KMS-11 (cell line): ENCODE measurements around the gene NSUN2.
A peak's percentile ranks its signal among the peaks of the same experiment; 100 is the strongest.

ENCODE experiments used
- H2AFZ ChIP-seq: fragments of 200-600 bp; sonication (generic); 2 replicates; pipeline ENCODE4 v1.6.1; 2016; ENCODE audit warnings: antibody characterized with exemption, mixed run types, low read depth
- H3K27ac ChIP-seq: fragments of 200-600 bp; sonication (generic); 2 replicates; pipeline ENCODE4 v1.6.1; 2016; ENCODE audit warnings: mild to moderate bottlenecking, mixed run types
- H3K27me3 ChIP-seq: fragments of 200-600 bp; sonication (generic); 2 replicates; pipeline ENCODE4 v1.6.1; 2017; ENCODE audit warnings: mild to moderate bottlenecking, low read depth, mixed run types, moderate library complexity; ENCODE audit not compliant: insufficient read depth
- H3K36me3 ChIP-seq: fragments of 200-600 bp; sonication (generic); 2 replicates; pipeline ENCODE4 v1.6.1; 2017; ENCODE audit warnings: mild to moderate bottlenecking, mixed run types; ENCODE audit not compliant: insufficient read depth
- H3K4me1 ChIP-seq: fragments of 200-600 bp; sonication (generic); 2 replicates; pipeline ENCODE4 v1.6.1; 2016; ENCODE audit warnings: mild to moderate bottlenecking, low read depth, mixed run types; ENCODE audit not compliant: poor library complexity, severe bottlenecking
- H3K4me2 ChIP-seq: fragments of 200-600 bp; sonication (generic); 2 replicates; pipeline ENCODE4 v1.7.0; 2016; ENCODE audit warnings: mild to moderate bottlenecking, mixed run types
- H3K4me3 ChIP-seq: fragments of 200-600 bp; sonication (generic); IDR thresholded peaks from 2 replicates; pipeline ENCODE4 v1.6.1; 2017; ENCODE audit warnings: low read depth, low read length, mixed read lengths; ENCODE audit not compliant: insufficient read depth
- H3K79me2 ChIP-seq: fragments of 200-600 bp; sonication (generic); 2 replicates; pipeline ENCODE4 v1.6.1; 2016; ENCODE audit warnings: low read depth, mixed run types; ENCODE audit not compliant: insufficient read depth
- H3K9ac ChIP-seq: fragments of 200-600 bp; sonication (generic); 2 replicates; pipeline ENCODE4 v1.6.1; 2016; ENCODE audit warnings: mild to moderate bottlenecking, mixed run types
- H4K20me1 ChIP-seq: fragments of 200-600 bp; sonication (generic); 2 replicates; pipeline ENCODE4 v1.6.1; 2016; ENCODE audit warnings: mild to moderate bottlenecking, mixed run types; ENCODE audit not compliant: insufficient read depth
- TF ChIP-seq, protein P1 (sequence below): fragments of 200-600 bp; sonication (generic); conservative IDR thresholded peaks from 2 replicates; pipeline ENCODE4 v1.6.1; 2017; ENCODE audit warnings: low read depth, mild to moderate bottlenecking, antibody characterized with exemption, low read length, moderate library complexity, mixed read lengths

Gene NSUN2

DNA sequence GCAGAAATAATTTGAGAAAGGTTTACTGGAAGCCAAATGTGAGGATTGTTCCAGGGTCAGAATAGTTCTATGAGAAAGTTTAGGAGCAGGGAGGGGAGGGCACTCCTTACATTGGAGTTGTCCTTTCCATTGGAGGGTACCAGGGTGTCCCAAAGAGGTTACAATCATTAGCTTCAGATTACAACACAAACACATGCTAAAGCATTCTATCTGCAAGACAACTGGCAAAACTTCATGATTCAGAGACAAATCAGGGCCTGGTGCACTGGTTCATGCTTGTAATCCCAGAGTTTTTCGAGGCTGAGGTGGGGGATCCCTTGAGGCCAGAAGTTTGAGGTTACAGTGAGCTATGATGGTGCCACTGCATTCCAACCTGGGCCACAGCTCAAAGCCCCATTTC is 51.8 kb downstream of the NSUN2 start:
- Histone ChIP-seq H3K4me2 (no peak overlapping the region), H4K20me1 (no peaks in the 10 kb centered on the region), H3K79me2 (no peaks in the 10 kb centered on the region), H3K4me3 (no peak overlapping the region), H3K4me1 (peaks cover 7% of the 10 kb centered on the region), H3K36me3 (no peaks in the 10 kb centered on the region), H3K27me3 (no peaks in the 10 kb centered on the region), H3K9ac (no peak overlapping the region), H3K27ac (no peak overlapping the region), H2AFZ (no peak overlapping the region)
- TF ChIP-seq, protein P1, sequence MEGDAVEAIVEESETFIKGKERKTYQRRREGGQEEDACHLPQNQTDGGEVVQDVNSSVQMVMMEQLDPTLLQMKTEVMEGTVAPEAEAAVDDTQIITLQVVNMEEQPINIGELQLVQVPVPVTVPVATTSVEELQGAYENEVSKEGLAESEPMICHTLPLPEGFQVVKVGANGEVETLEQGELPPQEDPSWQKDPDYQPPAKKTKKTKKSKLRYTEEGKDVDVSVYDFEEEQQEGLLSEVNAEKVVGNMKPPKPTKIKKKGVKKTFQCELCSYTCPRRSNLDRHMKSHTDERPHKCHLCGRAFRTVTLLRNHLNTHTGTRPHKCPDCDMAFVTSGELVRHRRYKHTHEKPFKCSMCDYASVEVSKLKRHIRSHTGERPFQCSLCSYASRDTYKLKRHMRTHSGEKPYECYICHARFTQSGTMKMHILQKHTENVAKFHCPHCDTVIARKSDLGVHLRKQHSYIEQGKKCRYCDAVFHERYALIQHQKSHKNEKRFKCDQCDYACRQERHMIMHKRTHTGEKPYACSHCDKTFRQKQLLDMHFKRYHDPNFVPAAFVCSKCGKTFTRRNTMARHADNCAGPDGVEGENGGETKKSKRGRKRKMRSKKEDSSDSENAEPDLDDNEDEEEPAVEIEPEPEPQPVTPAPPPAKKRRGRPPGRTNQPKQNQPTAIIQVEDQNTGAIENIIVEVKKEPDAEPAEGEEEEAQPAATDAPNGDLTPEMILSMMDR = no peak

DNA sequence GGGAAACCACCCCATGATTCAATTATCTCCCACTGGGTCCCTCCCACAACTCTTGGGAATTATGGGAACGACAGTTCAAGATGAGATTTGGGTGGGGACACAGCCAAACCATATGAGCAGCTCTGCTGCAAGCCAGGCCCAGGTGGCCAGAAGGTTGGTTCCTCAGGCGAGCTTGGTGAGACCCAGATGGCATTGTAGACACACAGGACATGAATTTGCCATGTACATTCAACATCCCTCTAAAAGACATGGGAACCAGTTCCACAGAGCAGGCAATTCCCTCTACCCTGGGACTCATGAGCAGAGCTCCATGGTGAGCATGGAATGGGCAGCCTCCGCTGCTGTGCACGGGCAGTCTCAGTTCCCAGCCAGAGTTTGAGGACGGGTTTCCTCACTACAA is 53.3 kb downstream of the NSUN2 start:
- H3K27ac ChIP-seq = no peak overlapping the region
- no peak overlapping the region for H2AFZ ChIP-seq
- H4K20me1 ChIP-seq = no peaks in the 10 kb centered on the region
- H3K79me2 ChIP-seq = no peaks in the 10 kb centered on the region
- no peak overlapping the region for H3K9ac ChIP-seq
- no peak overlapping the region for H3K4me2 ChIP-seq
- no peak overlapping the region for H3K4me3 ChIP-seq
- no peaks in the 10 kb centered on the region for H3K36me3 ChIP-seq
- H3K4me1 ChIP-seq = peaks cover 7% of the 10 kb centered on the region
- no peaks in the 10 kb centered on the region for H3K27me3 ChIP-seq
- TF ChIP-seq, protein P1 = no peak

GRCh38 chr5:6578676-6579343 is 54.0 kb downstream of the NSUN2 start:
- no peaks in the 10 kb centered on the region for H3K36me3 ChIP-seq
- H2AFZ ChIP-seq = no peak overlapping the region
- H3K27ac ChIP-seq = no peak overlapping the region
- no peak overlapping the region for H3K4me3 ChIP-seq
- no peaks in the 10 kb centered on the region for H3K79me2 ChIP-seq
- TF ChIP-seq, protein P1 = no peak
- peaks cover 7% of the 10 kb centered on the region for H3K4me1 ChIP-seq
- H3K4me2 ChIP-seq = no peak overlapping the region
- H4K20me1 ChIP-seq = no peaks in the 10 kb centered on the region
- H3K9ac ChIP-seq = no peak overlapping the region
- H3K27me3 ChIP-seq = no peaks in the 10 kb centered on the region

DNA sequence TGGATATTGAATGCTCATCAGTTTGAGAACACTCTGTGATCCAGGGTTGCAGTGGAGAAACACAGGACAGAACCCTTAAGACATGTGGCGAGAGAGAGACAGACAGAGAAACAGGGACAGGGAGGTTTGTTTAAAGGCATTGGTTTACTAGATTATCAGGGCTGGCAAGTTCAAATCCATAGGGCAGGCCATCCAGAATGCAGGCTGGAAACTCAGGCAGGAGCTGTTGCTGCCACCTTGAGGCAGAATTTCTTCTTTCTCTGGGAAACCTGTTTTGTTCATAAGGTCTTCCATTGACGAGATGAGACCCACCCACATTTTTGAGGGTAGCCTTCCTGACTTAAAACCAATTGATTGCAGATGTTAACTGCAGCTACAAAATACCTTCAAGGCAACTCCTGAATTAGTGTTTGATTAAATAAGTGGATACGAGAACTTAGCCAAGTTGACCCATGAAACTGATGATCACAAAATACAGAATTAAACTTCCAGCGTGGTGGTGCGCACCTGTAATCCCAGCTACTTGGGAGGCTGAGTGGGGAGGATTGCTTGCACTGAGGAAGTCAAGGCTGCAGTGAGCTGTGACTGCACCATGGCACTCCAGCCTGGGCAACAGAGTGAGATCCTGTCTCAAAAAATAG is 55.9 kb downstream of the NSUN2 start:
- Histone ChIP-seq H3K27me3 (no peaks in the 10 kb centered on the region), H3K4me2 (no peak overlapping the region), H3K27ac (no peak overlapping the region), H4K20me1 (no peaks in the 10 kb centered on the region), H3K4me3 (no peak overlapping the region), H3K79me2 (no peaks in the 10 kb centered on the region), H3K4me1 (peaks cover 7% of the 10 kb centered on the region), H2AFZ (no peak overlapping the region), H3K36me3 (no peaks in the 10 kb centered on the region), H3K9ac (no peak overlapping the region)
- TF ChIP-seq, protein P1 = peak; percentile 84
